GM12878 (cell line): ENCODE measurements around the gene CHMP3.

Experiments
- CTCF ChIP-seq, 3 experiments: IDR thresholded peaks in 2 of 3; conservative IDR thresholded peaks in 1 of 3; 2 replicates each; pipeline ENCODE4 v1.5.1; 2011; ENCODE audit warnings: low read depth in 3 of 3, low read length in 3 of 3, mild to moderate bottlenecking in 3 of 3, control low read depth in 2 of 3, moderate library complexity in 2 of 3, inconsistent platforms in 1 of 3, mixed read lengths in 1 of 3; ENCODE audit not compliant: control insufficient read depth in 2 of 3, insufficient read depth in 1 of 3; ENCODE audit errors: extremely low read depth in 1 of 3
- YY1 ChIP-seq: IDR thresholded peaks from 2 replicates; pipeline ENCODE4 v1.6.1; 2011; ENCODE audit warnings: low read depth, mild to moderate bottlenecking, low read length

GRCh38 chr2:86498468-86499260, 64.6 kb downstream of the CHMP3 start:
- TF ChIP-seq CTCF (IDR thresholded peaks at IDR 0.05 in 2 of 3, conservative IDR thresholded peaks at IDR 0.05 in 1 of 3; ENCODE audit: control insufficient read depth in 2 of 3, extremely low read depth in 1 of 3, insufficient read depth in 1 of 3, low read depth in 3 of 3, low read length in 3 of 3) = no peak
- TF ChIP-seq YY1 = no peak
